ENCODE data around the gene RIC3.

Gene RIC3

DNA sequence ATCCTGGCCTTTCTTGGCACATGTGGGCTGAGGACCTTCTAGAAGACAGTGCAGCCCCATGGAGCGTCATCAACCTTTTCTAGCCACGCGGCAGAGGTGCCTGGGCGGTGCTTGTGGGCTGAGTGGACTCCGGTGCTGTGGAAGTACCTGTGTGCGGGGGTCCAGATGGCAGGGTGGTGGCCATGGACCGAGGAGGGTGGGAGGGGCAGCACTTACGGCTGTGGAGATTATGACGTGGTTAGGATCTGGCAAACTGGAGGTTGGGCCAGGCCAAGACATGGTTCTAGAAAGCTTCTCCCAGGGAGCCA lies 85.8 kb downstream of the RIC3 start:
- no peak for DNase-seq (ENCODE audit: low read depth)
- TF ChIP-seq MAX (IDR thresholded peaks at IDR 0.05; ENCODE audit: low read depth, low read length) (no peak), MYC (IDR thresholded peaks at IDR 0.05; ENCODE audit: low read depth, low read length) (no peak), POLR2A (IDR thresholded peaks at IDR 0.05; ENCODE audit: extremely low read depth, insufficient read length) (no peak)
- TF ChIP-seq, protein P1, sequence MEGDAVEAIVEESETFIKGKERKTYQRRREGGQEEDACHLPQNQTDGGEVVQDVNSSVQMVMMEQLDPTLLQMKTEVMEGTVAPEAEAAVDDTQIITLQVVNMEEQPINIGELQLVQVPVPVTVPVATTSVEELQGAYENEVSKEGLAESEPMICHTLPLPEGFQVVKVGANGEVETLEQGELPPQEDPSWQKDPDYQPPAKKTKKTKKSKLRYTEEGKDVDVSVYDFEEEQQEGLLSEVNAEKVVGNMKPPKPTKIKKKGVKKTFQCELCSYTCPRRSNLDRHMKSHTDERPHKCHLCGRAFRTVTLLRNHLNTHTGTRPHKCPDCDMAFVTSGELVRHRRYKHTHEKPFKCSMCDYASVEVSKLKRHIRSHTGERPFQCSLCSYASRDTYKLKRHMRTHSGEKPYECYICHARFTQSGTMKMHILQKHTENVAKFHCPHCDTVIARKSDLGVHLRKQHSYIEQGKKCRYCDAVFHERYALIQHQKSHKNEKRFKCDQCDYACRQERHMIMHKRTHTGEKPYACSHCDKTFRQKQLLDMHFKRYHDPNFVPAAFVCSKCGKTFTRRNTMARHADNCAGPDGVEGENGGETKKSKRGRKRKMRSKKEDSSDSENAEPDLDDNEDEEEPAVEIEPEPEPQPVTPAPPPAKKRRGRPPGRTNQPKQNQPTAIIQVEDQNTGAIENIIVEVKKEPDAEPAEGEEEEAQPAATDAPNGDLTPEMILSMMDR (IDR thresholded peaks at IDR 0.05; ENCODE audit: low read depth, low read length) = no peak

GRCh38 chr11:8082391-8083087 lies 86.3 kb downstream of the RIC3 start:
- no peak for TF ChIP-seq MYC (IDR thresholded peaks at IDR 0.05; ENCODE audit: low read depth, low read length)
- no peak for DNase-seq (ENCODE audit: low read depth)
- no peak overlapping the region for H3K4me3 ChIP-seq (ENCODE audit: low read depth, low read length)

More for the DNA sequence above, 85.8 kb downstream of the RIC3 start:
- no peak overlapping the region for H3K4me3 ChIP-seq (ENCODE audit: low read depth, low read length)

DNA sequence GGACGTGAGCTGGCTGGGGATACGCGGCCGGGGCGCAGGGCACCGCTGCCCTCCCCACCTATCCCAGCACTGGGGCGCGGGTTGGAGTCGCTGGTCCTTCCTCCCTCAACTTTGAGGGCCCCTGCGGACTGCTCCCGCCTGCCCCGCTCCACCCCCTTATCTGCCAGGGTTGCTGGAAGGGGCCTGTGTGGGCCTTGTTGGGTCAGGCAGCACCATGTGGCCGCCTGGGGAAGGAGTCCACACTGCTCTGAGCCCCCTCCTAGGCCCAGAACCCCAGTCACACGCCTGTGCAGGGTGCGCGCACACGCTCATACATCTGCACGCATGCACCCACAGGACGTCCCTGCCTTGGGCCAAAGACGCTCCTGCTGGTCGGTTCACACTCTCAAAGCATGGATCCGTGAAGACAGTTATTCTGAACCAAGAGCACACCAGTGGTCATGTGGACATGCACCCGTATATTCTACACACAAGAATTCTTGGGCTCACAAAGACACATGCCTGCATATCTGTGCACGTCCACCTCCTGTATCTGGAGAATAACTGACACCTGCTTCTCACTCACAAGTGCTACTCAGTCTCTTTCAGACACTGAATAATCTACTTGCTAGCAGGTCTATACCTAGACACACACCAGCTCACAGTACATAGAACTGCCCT lies 87.1 kb downstream of the RIC3 start:
- TF ChIP-seq, protein P1 (IDR thresholded peaks at IDR 0.05; ENCODE audit: low read depth, low read length) = no peak
- TF ChIP-seq MAX (IDR thresholded peaks at IDR 0.05; ENCODE audit: low read depth, low read length) = no peak
- TF ChIP-seq POLR2A (IDR thresholded peaks at IDR 0.05; ENCODE audit: extremely low read depth, insufficient read length) = no peak
- no peak for TF ChIP-seq MYC (IDR thresholded peaks at IDR 0.05; ENCODE audit: low read depth, low read length)
- H3K4me3 ChIP-seq (ENCODE audit: low read depth, low read length) = no peak overlapping the region
- DNase-seq (ENCODE audit: low read depth) = no peak

DNA sequence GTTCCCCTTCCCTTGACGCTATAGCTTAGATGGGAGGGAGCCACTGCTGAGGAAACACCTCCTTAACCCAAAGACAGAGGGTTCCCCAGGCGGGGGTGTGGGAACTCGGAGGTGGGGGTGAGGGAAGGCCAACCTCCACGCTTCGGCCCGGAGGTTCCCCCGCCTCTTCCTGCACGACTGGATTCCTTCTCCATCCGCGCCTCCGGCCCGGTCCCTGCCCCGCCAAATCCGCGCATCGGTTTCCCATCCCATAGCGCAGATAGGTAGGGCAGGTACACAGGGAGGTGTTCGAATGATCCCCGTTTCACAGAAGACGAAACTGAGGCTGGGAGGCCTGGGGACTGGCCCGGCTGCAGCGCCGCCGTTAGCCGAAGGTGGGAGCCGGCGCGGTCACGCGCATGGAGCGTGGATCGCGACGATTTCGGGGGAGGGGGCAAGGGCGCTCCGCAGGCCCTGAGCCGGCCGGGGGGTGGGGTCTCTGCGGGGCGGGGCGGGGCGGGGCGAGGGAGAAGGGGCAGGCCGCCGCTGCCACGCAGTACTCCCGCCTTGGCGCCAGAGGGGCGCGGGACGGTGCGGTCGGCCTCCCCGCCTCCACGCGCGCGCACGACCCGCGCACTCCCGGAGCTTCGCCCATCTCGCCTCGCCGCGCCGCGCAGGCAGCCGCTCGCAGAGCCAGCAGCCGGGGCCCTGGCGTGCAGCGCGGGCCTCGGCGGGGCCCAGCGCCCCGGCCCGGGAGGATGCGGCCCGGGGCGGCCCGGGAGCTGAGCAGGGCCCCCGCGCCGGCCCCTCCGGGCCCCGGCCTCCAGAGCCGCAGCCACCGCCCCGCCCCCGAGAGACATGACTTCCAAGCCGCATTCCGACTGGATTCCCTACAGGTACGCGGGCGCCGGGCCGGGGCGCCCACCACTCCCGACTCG lies 87.9 kb downstream of the RIC3 start, which contains the start of gene TUB:
TUB (plus strand) TSS at position 538 of the 917 bp plus-strand sequence; CDS start at position 838, 300 bp downstream.
- H3K4me3 ChIP-seq (ENCODE audit: low read depth, low read length) = no peak within 1 kb of the TSS
- TF ChIP-seq, protein P1 (IDR thresholded peaks at IDR 0.05; ENCODE audit: low read depth, low read length) = no peak
- TF ChIP-seq MAX (IDR thresholded peaks at IDR 0.05; ENCODE audit: low read depth, low read length) = no peak
- TF ChIP-seq POLR2A (IDR thresholded peaks at IDR 0.05; ENCODE audit: extremely low read depth, insufficient read length) = no peak
- DNase-seq (ENCODE audit: low read depth) = no peak

- no peak for DNase-seq (ENCODE audit: low read depth)
- H3K4me3 ChIP-seq (ENCODE audit: low read depth, low read length) = no peak overlapping the region
- no peak for TF ChIP-seq MAX (IDR thresholded peaks at IDR 0.05; ENCODE audit: low read depth, low read length)
- TF ChIP-seq, protein P1 (IDR thresholded peaks at IDR 0.05; ENCODE audit: low read depth, low read length) = no peak
- TF ChIP-seq MYC (IDR thresholded peaks at IDR 0.05; ENCODE audit: low read depth, low read length) = no peak
- no peak for TF ChIP-seq POLR2A (IDR thresholded peaks at IDR 0.05; ENCODE audit: extremely low read depth, insufficient read length)
Measured at GRCh38 chr11:8080069-8080670, 88.7 kb downstream of the RIC3 start.

All from NB4 (cell line).